K562 (cell line): Measurements from ENCODE around the gene PATL2. TPM values are rescaled to one million over a fixed set of nuclear protein-coding genes. Genes with fewer than 3 reads are reported as not detected.
A peak's percentile ranks its signal among the peaks of the same experiment; 100 is the strongest.

Experiments
- ATF1 ChIP-seq, 2 experiments: fragments of 450-650 bp in 1 of 2; IDR thresholded peaks; 2 replicates each; pipeline ENCODE4 v1.6.1; 2016; ENCODE audit warnings: missing compliant biosample characterization in 1 of 2, missing genetic modification characterization in 1 of 2
- ATF3 ChIP-seq, 2 experiments: fragments of 450-650 bp in 1 of 2; sonication (generic) in 1 of 2; formaldehyde crosslinking in 1 of 2; IDR thresholded peaks in 1 of 2; conservative IDR thresholded peaks in 1 of 2; 2 replicates each; pipeline versions ENCODE4 v1.6.1 to v1.8.1; 2016 to 2023; ENCODE audit warnings: mild to moderate bottlenecking in 2 of 2, moderate library complexity in 2 of 2, inconsistent platforms in 1 of 2, missing genetic modification reagents in 1 of 2
- CREB3L1 ChIP-seq: fragments of 450-650 bp; IDR thresholded peaks from 2 replicates; pipeline ENCODE4 v1.6.1; 2014; ENCODE audit warnings: low read depth, mild to moderate bottlenecking, moderate library complexity, borderline replicate concordance
- EHMT2 ChIP-seq: fragments of 450-650 bp; IDR thresholded peaks from 2 replicates; pipeline ENCODE4 v1.6.1; 2018; ENCODE audit warnings: antibody characterized with exemption
- FOXP4 ChIP-seq: sonication (generic); formaldehyde crosslinking; IDR thresholded peaks from 2 replicates; pipeline ENCODE4 v1.8.0; 2022; ENCODE audit warnings: mild to moderate bottlenecking, missing genetic modification reagents, borderline replicate concordance
- MITF ChIP-seq: IDR thresholded peaks from 2 replicates; pipeline ENCODE4 v1.6.1; 2014; ENCODE audit warnings: antibody characterized with exemption
- NFYB ChIP-seq: IDR thresholded peaks from 2 replicates; pipeline ENCODE4 v1.6.1; 2011; ENCODE audit warnings: mild to moderate bottlenecking, moderate library complexity; ENCODE audit not compliant: insufficient read length; ENCODE audit errors: extremely low read depth
- NR0B1 ChIP-seq: fragments of 450-650 bp; IDR thresholded peaks from one replicate; pipeline ENCODE4 v1.6.1; 2018; ENCODE audit warnings: mild to moderate bottlenecking, moderate library complexity; ENCODE audit not compliant: partially characterized antibody
- RAD21 ChIP-seq, 2 experiments: fragments of 250-450 bp in 1 of 2; fragments of 450-650 bp in 1 of 2; sonication (Bioruptor Pico) in 1 of 2; formaldehyde crosslinking in 1 of 2; IDR thresholded peaks in 1 of 2; conservative IDR thresholded peaks in 1 of 2; 2 replicates each; pipeline versions ENCODE4 v1.4.0 to v1.8.0; 2020 to 2022; ENCODE audit warnings: mild to moderate bottlenecking in 2 of 2, moderate library complexity in 1 of 2
- SAFB2 ChIP-seq: fragments of 200-400 bp; formaldehyde crosslinking; IDR thresholded peaks from 2 replicates; pipeline ENCODE4 v1.6.1; 2018; ENCODE audit warnings: borderline replicate concordance, low read length, low read depth, moderate library complexity; ENCODE audit not compliant: severe bottlenecking
- TFE3 ChIP-seq: fragments of 450-650 bp; formaldehyde crosslinking; IDR thresholded peaks from 2 replicates; pipeline ENCODE4 v1.4.0; 2020; ENCODE audit warnings: mild to moderate bottlenecking, mixed read lengths
- ZEB2 ChIP-seq: fragments of 450-650 bp; IDR thresholded peaks from 2 replicates; pipeline ENCODE4 v1.6.1; 2016
- polyA plus RNA-seq, 8 experiments: library from polyadenylated mRNA; depleted of rRNA in 4 of 8; stranded (reverse) in 5 of 8; unstranded in 3 of 8; fragments of >200 nt; fragmentation: Nextera tagmentation in 2 of 8; fragmentation: Illumina TruSeq in 1 of 8; extraction: Ambion mirVana in 2 of 8; extraction: Trizol in 1 of 8; gene quantifications; 2 replicates each; pipeline versions ENCODE4 v1.2.1 to v1.2.3, GENCODE V29; 2011 to 2014; ENCODE audit warnings: inconsistent platforms in 1 of 8, missing spikeins in 1 of 8
- total RNA-seq, 7 experiments: library from RNA; depleted of rRNA in 6 of 7; stranded (reverse); fragments of >200 nt in 6 of 7; fragmentation: Illumina TruSeq in 2 of 7; extraction: Trizol in 2 of 7; gene quantifications; 2 replicates each; pipeline versions ENCODE4 v1.2.1 to v1.2.3, GENCODE V29; 2011 to 2021; ENCODE audit warnings: low replicate concordance in 1 of 7

The PATL2 gene
- total and polyA plus RNA-seq, 9 of the 15 experiments (the other 6 are each of a cell fraction or from before 2014, with no cell fraction given) = 0.42 to 1.1 (median 0.86) TPM

- TF ChIP-seq FOXP4 (CRISPR knock-in tag) (peak; percentile 18; the same call in 1 of the 2 replicates), NFYB (peak; percentile 97), ATF1 (CRISPR knock-in tag; IDR thresholded peaks at IDR 0.05) (peak; percentile 76), ATF1 (tag; IDR thresholded peaks at IDR 0.05) (peak; percentile 98), ATF3 (IDR thresholded peaks at IDR 0.05) (0 out of 2 replicates have a peak, but pooled peaks have one; percentile 10), ATF3 (CRISPR knock-in tag; conservative IDR thresholded peaks at IDR 0.05) (no peak), RAD21 (CRISPR knock-in tag; conservative IDR thresholded peaks at IDR 0.05 in 1 of 2, IDR thresholded peaks at IDR 0.05 in 1 of 2) (peak in 1 of 2 experiments; percentile 18; a peak in 2 of 4 replicates), MITF (peak; percentile 78), CREB3L1 (peak; percentile 20; the same call in 1 of the 2 replicates), ZEB2 (no peak), TFE3 (CRISPR knock-in tag) (peak; percentile 63), SAFB2 (no peak), EHMT2 (no peak), NR0B1 (no peak)
These were observed at the start of gene PATL2, which contains the start of gene B2M (continued) for GRCh38 chr15:44711096-44711742.
